ENCODE measurements around the gene HEATR5A. TPM values are rescaled to one million over a fixed set of nuclear protein-coding genes. Genes with fewer than 3 reads are reported as not detected.
"Not testable (repeated sequence)": the region's sequence is repeated elsewhere in the genome, so short reads cannot be mapped to it uniquely, and the experiment has no call there.

HEATR5A gene
- total RNA-seq, 3 donors from 2014 or later = 53.3 to 80.0 (median 56.8) TPM

DNA sequence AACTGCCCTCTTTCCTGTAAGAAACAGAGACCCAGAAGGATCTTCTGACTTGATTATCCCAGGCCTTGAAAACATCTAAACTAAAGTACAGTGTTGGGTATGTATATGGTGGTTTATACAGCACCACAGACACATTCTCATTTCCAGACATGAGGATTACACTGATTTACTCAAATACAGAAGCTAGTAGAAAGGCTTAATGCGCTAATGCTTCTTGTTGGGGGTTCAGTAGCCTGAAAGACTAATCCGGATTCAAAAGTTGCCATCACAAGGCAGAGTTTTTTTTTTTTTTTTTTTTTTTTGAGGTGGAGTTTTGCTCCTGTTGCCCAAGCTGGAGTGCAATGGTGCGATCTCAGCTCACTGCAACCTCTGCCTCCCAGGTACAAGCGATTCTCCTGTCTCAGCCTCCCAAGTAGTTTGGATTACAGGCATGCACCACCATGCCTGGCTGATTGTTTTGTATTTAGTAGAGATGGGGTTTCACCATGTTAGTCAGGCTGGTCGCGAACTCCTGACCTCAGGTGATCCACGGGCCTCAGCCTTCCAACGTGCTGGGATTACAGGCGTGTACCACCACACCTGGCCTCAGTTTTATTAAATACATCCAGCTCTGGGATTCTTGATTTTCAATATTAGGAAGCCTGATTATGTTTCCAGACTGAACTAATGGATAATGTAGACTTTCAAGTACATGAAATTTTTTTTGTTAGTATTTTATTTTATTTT lies 166.4 kb downstream of the HEATR5A start:
- ATAC-seq (no peak), DNase-seq (no peak)
- intact Hi-C loops (cut with DNase I, micrococcal nuclease) = no loop called here
- peaks cover 6% of the 10 kb centered on the region for H3K4me1 ChIP-seq (ENCODE audit: low read depth)
- H3K9me3 ChIP-seq = no peaks in the 10 kb centered on the region
- TF ChIP-seq, protein P1, sequence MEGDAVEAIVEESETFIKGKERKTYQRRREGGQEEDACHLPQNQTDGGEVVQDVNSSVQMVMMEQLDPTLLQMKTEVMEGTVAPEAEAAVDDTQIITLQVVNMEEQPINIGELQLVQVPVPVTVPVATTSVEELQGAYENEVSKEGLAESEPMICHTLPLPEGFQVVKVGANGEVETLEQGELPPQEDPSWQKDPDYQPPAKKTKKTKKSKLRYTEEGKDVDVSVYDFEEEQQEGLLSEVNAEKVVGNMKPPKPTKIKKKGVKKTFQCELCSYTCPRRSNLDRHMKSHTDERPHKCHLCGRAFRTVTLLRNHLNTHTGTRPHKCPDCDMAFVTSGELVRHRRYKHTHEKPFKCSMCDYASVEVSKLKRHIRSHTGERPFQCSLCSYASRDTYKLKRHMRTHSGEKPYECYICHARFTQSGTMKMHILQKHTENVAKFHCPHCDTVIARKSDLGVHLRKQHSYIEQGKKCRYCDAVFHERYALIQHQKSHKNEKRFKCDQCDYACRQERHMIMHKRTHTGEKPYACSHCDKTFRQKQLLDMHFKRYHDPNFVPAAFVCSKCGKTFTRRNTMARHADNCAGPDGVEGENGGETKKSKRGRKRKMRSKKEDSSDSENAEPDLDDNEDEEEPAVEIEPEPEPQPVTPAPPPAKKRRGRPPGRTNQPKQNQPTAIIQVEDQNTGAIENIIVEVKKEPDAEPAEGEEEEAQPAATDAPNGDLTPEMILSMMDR (IDR thresholded peaks at IDR 0.05) = no peak
- H3K36me3 ChIP-seq (ENCODE audit: low read depth) = no peaks in the 10 kb centered on the region
- H3K4me3 ChIP-seq = no peak overlapping the region

DNA sequence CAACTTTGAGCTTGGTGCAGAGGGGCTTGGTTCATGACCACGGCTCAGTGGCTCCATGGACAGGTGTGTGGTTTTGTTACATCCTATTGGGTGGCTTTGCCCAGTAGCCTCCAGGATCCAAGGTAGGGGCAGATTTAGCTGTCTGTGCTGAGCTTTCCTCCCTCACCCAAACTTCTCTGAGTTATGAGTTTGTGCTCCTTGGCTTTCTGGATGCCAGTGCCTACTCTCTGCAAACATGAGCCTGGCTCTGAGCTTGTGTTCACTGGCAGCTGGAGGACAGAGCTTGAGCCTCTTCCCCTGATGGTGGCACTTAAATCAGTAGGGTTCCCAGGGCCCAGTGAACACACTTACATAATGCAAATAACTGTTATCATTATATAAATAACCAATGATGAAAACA lies 167.5 kb downstream of the HEATR5A start:
- H3K36me3 ChIP-seq (ENCODE audit: low read depth) = no peaks in the 10 kb centered on the region
- H3K9me3 ChIP-seq = no peaks in the 10 kb centered on the region
- H3K4me3 ChIP-seq = no peak overlapping the region
- TF ChIP-seq, protein P1 (IDR thresholded peaks at IDR 0.05) = no peak
- no peak for DNase-seq
- peaks cover 4% of the 10 kb centered on the region for H3K4me1 ChIP-seq (ENCODE audit: low read depth)
- no peak for ATAC-seq
- intact Hi-C loops (cut with DNase I, micrococcal nuclease) = no loop called here

DNA sequence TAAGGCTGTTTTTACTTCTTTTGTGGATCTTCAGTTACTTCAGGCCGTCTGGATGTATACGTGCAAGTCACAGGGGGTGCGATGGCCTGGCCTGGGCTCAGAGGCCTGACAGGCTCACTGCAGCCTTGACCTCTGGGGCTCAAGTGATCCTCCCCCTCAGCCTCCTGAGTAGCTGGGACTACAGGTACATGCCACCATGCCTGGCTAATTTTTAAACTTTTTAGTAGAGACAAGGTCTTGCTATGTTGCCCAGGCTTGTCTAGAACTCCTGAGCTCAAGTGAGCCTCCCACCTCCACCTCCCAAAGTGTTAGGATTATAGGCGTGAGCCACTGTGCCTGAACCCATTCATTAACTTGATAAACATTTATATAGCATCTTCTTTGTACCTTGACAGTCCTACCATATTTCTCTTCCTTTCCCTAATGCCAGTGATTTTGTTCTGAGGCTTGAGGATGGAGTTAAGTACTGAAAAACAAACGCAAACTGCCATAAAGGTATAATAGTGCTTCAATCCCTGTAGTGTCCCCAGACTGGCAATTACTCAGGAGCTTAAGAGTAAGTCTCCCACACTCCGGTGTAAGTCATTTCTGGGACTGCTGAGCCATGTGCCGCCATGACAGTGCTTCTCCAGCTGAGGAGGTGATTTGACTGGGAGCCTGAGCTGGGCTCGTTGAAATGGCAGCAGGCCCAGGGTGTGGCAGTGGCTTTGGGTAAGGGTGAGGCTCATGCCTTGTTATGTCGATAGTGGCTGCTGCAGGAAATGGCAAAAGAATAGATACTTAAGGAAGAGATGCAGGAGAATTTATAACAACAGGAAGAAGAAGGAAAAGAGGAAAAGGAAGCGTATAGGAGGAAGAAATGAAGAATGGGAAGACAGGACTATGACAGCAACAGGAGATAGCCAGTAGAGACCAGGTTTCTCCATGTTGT lies 169.1 kb downstream of the HEATR5A start:
- no peak overlapping the region for H3K4me3 ChIP-seq
- TF ChIP-seq, protein P1 (IDR thresholded peaks at IDR 0.05) = no peak
- no peaks in the 10 kb centered on the region for H3K36me3 ChIP-seq (ENCODE audit: low read depth)
- H3K4me1 ChIP-seq (ENCODE audit: low read depth) = peaks cover 3% of the 10 kb centered on the region
- intact Hi-C loops (cut with DNase I, micrococcal nuclease) = no loop called here
- DNase-seq (peak; percentile 57 to 80 (median 59)), ATAC-seq (peak; percentile 87)
- H3K9me3 ChIP-seq = no peaks in the 10 kb centered on the region

GRCh38 chr14:31244626-31245025 lies 175.7 kb downstream of the HEATR5A start:
- Histone ChIP-seq H3K9me3 (no peaks in the 10 kb centered on the region), H3K36me3 (ENCODE audit: low read depth) (no peaks in the 10 kb centered on the region), H3K4me3 (no peak overlapping the region), H3K4me1 (ENCODE audit: low read depth) (peaks cover 7% of the 10 kb centered on the region)
- DNase-seq (no peak), ATAC-seq (no peak)
- intact Hi-C loops (cut with DNase I, micrococcal nuclease) = no loop called here
- TF ChIP-seq, protein P1 (IDR thresholded peaks at IDR 0.05) = no peak

DNA sequence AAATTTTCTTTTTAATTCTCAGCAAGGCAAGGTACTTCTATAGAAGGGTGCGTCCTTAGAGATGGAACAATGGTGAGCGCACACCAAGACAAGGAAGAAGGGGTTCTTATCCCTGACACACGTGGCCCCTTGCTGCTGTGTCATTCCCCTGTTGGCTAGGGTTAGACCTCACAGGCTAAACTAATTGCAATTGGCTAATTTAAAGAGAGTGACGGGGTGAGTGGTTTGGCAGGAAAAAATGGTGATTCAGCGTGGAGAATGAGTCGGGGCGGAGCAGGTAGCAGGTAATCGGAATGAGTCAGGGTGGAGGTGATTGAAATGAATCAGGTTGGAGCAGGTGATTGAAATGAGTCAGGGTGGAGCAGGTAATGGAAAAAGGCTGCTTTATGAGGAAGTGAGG lies 176.5 kb downstream of the HEATR5A start:
- Histone ChIP-seq H3K9me3 (no peaks in the 10 kb centered on the region), H3K4me1 (ENCODE audit: low read depth) (peaks cover 7% of the 10 kb centered on the region), H3K36me3 (ENCODE audit: low read depth) (no peaks in the 10 kb centered on the region), H3K4me3 (no peak overlapping the region)
- TF ChIP-seq, protein P1 (IDR thresholded peaks at IDR 0.05) = no peak
- intact Hi-C loops (cut with DNase I, micrococcal nuclease) = no loop called here
- ATAC-seq (peak; percentile 91), DNase-seq (peak; percentile 55 to 67 (median 61))

DNA sequence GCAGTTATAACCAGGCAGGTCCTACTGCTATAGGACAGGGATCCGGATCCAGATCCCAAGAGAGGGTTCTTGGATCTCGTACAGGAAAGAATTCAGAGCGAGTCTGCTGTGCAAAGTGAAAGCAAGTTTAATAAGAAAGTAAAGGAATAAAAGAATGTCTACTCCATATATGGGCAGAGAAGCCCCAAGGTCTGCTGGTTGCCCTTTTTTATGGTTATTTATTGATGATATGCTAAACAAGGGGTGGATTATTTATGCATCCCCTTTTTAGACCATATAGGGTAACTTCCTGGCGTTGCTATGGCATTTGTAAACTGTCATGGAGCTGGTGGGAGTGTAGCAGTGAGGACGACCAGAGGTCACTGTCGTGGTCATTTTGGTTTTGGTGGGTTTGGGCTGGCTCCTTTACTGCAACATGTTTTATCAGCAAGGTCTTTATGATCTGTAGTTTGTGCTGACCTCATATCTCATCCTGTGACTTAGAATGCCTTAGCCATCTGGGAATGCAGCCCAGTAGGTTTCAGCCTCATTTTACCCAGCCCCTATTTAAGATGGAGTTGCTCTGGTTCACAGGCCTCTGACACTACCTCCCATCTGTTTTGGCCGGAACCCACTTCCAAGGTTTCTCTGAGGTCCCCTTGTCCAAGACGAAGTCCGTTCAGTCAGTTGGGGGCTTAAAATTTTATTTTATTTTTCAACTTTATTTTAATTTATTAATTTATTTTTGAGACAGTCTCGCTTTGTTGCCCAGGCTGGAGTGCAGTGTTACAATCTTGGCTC lies 178.0 kb downstream of the HEATR5A start:
- H3K9me3 ChIP-seq; H3K4me1 ChIP-seq (ENCODE audit: low read depth); DNase-seq; intact Hi-C loops (cut with DNase I, micrococcal nuclease); H3K36me3 ChIP-seq (ENCODE audit: low read depth); H3K4me3 ChIP-seq; ATAC-seq: not testable (repeated sequence)

Measured in mucosa of descending colon (tissue), 3 donors.